Subcutaneous abdominal adipose tissue (tissue), 5 donors: ENCODE measurements around the gene ZFP36L1.

Experiments used
- H3K27ac ChIP-seq: one replicate; pipeline ENCODE4 v1.7.0; 2013; ENCODE audit warnings: low read depth, mild to moderate bottlenecking, inconsistent platforms, low read length, moderate library complexity
- H3K27me3 ChIP-seq, 5 donors: one replicate each; pipeline ENCODE4 v1.7.0; 2013; ENCODE audit warnings: low read length in 5 of 5, inconsistent platforms in 1 of 5; ENCODE audit not compliant: control insufficient read depth in 5 of 5, insufficient read depth in 4 of 5
- H3K36me3 ChIP-seq, 5 donors: one replicate each; pipeline ENCODE4 v1.7.0; 2013; ENCODE audit warnings: low read length in 5 of 5; ENCODE audit not compliant: control insufficient read depth in 5 of 5, insufficient read depth in 5 of 5
- H3K4me1 ChIP-seq, 5 donors: one replicate each; pipeline ENCODE4 v1.7.0; 2013; ENCODE audit warnings: low read length in 5 of 5, mild to moderate bottlenecking in 3 of 5, moderate library complexity in 1 of 5; ENCODE audit not compliant: control insufficient read depth in 5 of 5, insufficient read depth in 5 of 5
- H3K4me3 ChIP-seq, 5 donors: one replicate each; pipeline ENCODE4 v1.7.0; 2013; ENCODE audit warnings: low read length in 5 of 5, low read depth in 1 of 5
- H3K9ac ChIP-seq, 5 donors: one replicate each; pipeline ENCODE4 v1.7.0; 2013; ENCODE audit warnings: low read length in 5 of 5, mild to moderate bottlenecking in 4 of 5, moderate library complexity in 3 of 5
- H3K9me3 ChIP-seq, 5 donors: one replicate each; pipeline ENCODE4 v1.7.0; 2013; ENCODE audit warnings: low read length in 5 of 5; ENCODE audit not compliant: control insufficient read depth in 5 of 5
- donor health status: healthy.
- donor health status: healthy.
- donor health status: healthy.
- donor health status: healthy.
- donor health status: healthy.

The ZFP36L1 gene

DNA sequence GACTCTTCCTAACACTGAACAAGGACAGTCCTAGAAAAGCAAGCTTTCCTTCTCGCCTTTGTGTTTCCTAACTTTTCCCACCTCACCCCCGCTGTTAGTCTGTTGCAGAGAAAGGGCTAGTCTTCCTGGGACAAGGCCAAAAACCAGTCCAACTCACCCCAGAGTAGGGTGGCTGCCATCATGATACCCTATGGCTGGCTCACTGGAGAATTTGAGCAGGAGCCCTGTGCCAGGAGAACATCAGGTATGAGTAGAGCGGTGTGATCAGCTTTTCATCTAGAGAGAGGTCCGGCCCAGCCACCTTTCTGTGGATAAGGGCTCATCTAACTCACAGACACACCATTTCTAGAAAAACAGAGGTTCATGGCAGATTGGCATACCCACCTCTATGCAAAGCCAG lies 16.7 kb upstream of the ZFP36L1 start:
- H3K27me3 ChIP-seq = no peaks in the 10 kb centered on the region
- H3K27ac ChIP-seq = no peak overlapping the region
- no peaks in the 10 kb centered on the region for H3K9me3 ChIP-seq
- peaks cover 4 to 52% (median 50%) of the 10 kb centered on the region in 5 donors for H3K4me1 ChIP-seq
- H3K4me3 ChIP-seq = no peak overlapping the region
- no peak overlapping the region for H3K9ac ChIP-seq
- no peaks in the 10 kb centered on the region for H3K36me3 ChIP-seq

DNA sequence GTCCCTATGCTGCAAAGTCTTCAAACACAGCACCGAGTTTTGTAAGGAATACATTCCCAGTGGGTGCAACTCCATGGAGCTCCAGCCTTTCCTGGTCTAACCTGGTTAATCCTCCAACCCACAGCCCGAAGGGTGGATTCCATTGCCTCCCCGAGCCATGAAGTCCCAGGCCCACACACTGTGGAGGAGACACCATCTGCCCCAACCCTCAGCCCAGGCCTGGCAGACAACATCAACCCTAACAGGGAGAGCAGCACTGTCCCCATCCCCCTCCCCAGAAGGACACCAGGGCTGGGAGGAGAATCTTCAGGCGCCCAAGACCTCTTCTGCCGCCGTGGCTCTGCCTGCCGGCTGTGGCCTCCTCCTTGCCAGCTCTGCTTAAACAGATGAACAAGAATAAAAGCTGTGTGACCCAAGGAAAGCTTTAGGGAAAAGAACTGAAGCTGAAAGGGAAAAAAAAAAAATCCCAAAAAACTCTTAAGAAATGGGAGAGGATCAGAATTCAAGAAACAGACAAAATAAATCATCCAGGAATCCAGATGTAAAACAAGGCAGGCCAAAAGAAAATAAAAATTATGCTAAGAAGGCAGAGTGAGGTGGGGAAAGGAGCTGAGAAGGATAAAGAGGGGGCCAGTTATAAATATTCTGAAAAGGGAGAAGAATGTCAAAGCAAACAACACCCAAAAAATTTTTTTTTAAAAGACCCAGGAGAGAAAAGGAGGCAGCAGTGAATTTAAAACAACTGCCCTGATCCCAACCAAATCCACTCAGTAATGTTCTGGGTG lies 16.0 kb upstream of the ZFP36L1 start:
- H3K9ac ChIP-seq = no peak overlapping the region
- no peaks in the 10 kb centered on the region for H3K9me3 ChIP-seq
- H3K4me3 ChIP-seq = no peak overlapping the region
- no peak overlapping the region for H3K27ac ChIP-seq
- H3K36me3 ChIP-seq = no peaks in the 10 kb centered on the region
- H3K4me1 ChIP-seq = peaks cover 4 to 46% (median 44%) of the 10 kb centered on the region in 5 donors
- H3K27me3 ChIP-seq = no peaks in the 10 kb centered on the region

DNA sequence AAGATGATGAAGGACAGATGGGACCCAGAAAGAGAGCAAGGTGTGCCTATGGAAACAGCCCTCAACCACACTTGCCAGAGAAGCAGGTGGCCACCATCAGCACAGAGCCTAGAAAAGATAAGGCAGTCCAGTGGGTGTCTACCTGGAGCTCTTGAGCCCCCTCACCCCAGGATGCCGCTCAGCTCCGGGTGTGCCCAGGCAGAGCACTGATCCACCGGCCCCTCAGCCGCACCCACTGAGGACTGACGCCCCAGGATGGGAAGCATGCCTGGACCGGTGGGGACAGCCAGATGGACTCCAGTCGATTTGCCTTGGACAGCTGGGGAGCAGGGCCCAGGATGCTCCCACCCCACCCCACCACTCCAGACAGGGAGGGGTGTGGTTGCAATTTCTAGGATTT lies 15.1 kb upstream of the ZFP36L1 start:
- H3K4me1 ChIP-seq = peaks cover 4 to 36% (median 35%) of the 10 kb centered on the region in 5 donors
- H3K9ac ChIP-seq = peak overlapping the region in 1 of 5 donors; percentile 37
- H3K36me3 ChIP-seq = no peaks in the 10 kb centered on the region
- no peaks in the 10 kb centered on the region for H3K27me3 ChIP-seq
- no peak overlapping the region for H3K27ac ChIP-seq
- H3K9me3 ChIP-seq = no peaks in the 10 kb centered on the region
- no peak overlapping the region for H3K4me3 ChIP-seq

DNA sequence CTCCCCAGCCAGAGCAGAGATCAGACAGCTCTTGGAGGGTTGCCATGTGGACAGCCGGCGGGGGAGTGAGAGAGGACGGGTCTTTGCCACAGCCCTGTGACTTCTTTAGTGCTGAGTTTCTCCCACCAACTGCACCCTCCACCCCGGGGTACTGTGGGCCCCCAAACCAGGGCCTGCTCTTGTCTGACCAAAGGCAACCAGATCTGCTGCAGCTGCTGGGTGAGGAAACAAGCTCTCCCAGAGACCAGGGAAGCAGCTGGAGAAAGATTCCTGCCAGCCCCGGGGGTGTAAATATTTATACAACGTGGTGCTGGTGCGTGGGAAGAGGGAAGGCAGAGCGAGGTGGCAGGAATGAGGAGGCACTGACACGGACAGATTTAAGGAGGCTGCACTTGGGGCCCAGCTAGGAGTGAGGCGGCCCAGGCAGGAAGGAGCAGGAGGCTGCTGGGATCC lies 14.3 kb upstream of the ZFP36L1 start:
- Histone ChIP-seq H3K4me3 (peak overlapping the region in 1 of 5 donors; percentile 32), H3K27ac (peak overlapping the region; percentile 50), H3K36me3 (no peaks in the 10 kb centered on the region), H3K27me3 (no peaks in the 10 kb centered on the region), H3K9ac (peak overlapping the region in 3 of 5 donors; percentile 9 to 44 (median 10)), H3K9me3 (no peaks in the 10 kb centered on the region), H3K4me1 (peaks cover 4 to 33% (median 31%) of the 10 kb centered on the region in 5 donors)

DNA sequence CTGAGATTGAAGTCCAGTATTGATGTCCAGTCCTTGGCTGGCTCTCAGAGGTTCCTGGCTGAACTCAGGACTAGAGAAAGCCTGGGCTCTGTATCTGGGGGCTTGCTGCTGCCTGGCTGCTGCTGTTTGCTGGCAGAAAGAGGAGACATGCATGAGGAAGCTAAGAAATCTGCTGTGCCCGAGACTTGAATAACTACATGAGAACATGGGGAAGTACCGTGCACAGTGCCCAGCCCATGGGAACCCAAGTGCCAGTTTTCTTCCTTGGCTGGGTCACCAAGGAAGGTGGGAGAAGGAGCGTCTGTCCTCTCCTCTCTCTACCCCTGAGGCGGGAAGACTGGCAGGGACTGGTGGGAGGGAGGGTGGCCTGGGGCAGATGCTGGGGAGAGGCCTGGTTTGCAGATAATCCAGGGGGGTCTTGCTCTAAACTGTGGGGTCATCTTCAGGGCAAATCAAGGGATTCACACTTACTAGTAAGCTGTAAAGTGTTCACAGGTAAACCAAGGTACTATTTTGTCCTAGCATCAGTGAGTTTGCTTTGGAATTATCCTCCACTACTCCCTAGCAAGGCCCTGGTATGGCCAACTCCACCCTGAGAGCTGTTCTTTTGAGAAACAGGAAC lies 13.8 kb upstream of the ZFP36L1 start:
- Histone ChIP-seq H3K4me3 (peak overlapping the region in 1 of 5 donors; percentile 32), H3K27ac (no peak overlapping the region), H3K9ac (peak overlapping the region in 3 of 5 donors; percentile 10 to 54 (median 21)), H3K27me3 (no peaks in the 10 kb centered on the region), H3K9me3 (no peaks in the 10 kb centered on the region), H3K36me3 (no peaks in the 10 kb centered on the region), H3K4me1 (peaks cover 4 to 33% (median 31%) of the 10 kb centered on the region in 5 donors)

DNA sequence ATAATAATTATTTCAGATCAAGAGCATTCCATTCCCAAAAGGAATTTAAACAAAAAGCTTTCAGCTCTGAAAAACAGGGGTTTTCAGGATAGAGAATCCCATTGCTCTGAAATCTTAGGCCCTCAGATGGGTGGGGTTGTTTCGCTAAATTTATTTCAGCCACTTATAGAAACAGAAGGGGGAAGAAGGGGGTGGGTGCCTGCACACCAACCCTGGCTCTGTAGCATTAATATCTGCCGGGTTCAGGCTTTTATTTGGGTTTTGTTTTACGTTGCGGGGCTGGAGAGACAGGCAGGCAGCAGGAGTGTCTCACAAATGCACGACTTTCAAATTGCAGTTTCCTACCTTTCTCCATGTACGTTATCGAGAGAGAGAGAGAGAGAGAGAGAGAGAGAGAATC lies 12.5 kb upstream of the ZFP36L1 start:
- Histone ChIP-seq H3K4me3 (no peak overlapping the region), H3K9me3 (no peaks in the 10 kb centered on the region), H3K27me3 (no peaks in the 10 kb centered on the region), H3K9ac (no peak overlapping the region), H3K4me1 (peaks cover 4 to 29% (median 27%) of the 10 kb centered on the region in 5 donors), H3K27ac (no peak overlapping the region), H3K36me3 (no peaks in the 10 kb centered on the region)

DNA sequence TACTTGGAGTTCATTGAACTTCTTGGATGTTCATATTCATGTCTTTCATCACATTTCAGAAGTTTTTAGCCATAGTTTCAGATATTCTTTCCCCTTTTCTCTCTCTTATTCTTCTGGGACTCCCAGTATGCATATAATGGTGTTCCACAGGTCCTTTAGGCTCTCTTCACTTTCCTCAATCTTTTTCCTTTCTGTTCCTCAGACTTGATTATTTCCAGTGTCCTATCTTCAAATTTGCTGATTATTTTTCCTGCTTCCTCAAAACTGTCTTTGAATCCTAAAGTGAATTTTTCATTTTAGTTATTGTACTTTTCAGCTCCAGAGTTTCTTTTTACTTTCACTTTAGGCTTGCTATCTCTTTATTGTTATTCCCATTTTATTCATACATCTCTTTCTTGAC lies 8.8 kb upstream of the ZFP36L1 start:
- Histone ChIP-seq H3K4me1 (peaks cover 3 to 15% (median 9%) of the 10 kb centered on the region in 5 donors), H3K36me3 (no peaks in the 10 kb centered on the region), H3K27ac (no peak overlapping the region), H3K9me3 (no peaks in the 10 kb centered on the region), H3K4me3 (no peak overlapping the region), H3K9ac (no peak overlapping the region), H3K27me3 (no peaks in the 10 kb centered on the region)

DNA sequence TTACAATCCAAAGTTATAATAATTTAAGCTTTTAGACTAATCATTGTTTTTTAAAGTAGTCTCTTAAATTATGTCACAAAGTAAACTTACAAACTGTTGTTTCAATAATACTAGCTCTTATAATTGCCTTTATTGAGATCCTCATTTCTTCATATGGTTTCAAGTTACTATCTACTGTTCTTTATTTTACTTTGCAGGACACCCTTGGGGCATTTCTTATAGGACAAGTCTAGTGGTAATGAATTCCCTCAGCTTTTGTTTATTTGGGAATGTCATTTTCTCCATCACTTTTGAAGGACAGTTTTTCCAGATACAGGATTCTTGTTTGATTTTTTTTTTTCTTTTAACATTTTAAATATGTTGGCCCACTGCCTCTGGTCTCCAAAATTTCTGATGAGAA lies 8.1 kb upstream of the ZFP36L1 start:
- Histone ChIP-seq H3K9me3 (no peaks in the 10 kb centered on the region), H3K36me3 (no peaks in the 10 kb centered on the region), H3K4me1 (peaks cover 4 to 14% (median 11%) of the 10 kb centered on the region in 5 donors), H3K27me3 (no peaks in the 10 kb centered on the region), H3K9ac (no peak overlapping the region), H3K27ac (no peak overlapping the region), H3K4me3 (no peak overlapping the region)

DNA sequence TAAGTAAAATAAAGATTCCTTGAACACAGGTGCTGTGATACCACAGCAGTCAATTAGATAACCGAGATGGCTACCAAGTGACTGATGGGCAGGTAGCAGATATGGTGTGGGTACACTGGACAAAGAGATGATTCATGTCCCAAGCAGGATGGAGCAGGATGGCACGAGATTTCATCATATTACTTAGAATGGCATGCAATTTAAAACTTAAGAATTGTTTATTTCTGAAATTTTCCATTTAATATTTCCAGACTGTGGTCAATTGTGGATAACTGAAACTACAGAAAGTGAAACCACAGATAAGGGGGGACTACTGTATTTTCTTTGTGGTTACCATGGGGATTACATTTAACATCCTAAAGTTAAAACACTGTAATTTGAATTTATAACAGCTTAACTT lies 7.5 kb upstream of the ZFP36L1 start:
- Histone ChIP-seq H3K4me1 (peaks cover 4 to 14% (median 12%) of the 10 kb centered on the region in 5 donors), H3K36me3 (no peaks in the 10 kb centered on the region), H3K9ac (no peak overlapping the region), H3K27ac (no peak overlapping the region), H3K27me3 (no peaks in the 10 kb centered on the region), H3K4me3 (no peak overlapping the region), H3K9me3 (no peaks in the 10 kb centered on the region)

DNA sequence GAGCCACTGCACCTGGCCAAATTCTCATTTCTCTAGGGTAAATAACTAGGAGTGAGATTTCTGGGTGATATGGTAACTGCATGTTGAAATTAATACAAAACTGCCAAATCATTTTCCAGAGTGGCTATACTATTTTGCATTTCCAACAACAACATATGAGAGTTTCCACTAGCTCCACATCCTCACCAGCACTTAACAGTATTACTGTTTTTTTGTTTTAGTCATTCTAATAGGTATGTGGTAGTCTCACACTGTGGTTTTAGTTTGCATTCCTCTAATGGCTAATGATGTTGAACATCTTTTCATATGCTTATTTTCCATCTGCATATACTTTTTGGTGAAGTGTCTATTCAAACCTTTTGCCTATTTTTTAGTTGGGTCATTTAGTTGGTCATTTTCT lies 5.8 kb upstream of the ZFP36L1 start:
- no peak overlapping the region for H3K4me3 ChIP-seq
- no peaks in the 10 kb centered on the region for H3K9me3 ChIP-seq
- no peaks in the 10 kb centered on the region for H3K36me3 ChIP-seq
- H3K9ac ChIP-seq = no peak overlapping the region
- H3K4me1 ChIP-seq = peaks cover 4 to 20% (median 18%) of the 10 kb centered on the region in 5 donors
- H3K27ac ChIP-seq = no peak overlapping the region
- H3K27me3 ChIP-seq = no peaks in the 10 kb centered on the region
